CD4-positive, alpha-beta T cell (primary cell): ENCODE data around the gene MAP2K7. TPM values are rescaled to one million over a fixed set of nuclear protein-coding genes. Genes with fewer than 3 reads are reported as not detected.

ENCODE experiments used
- ATAC-seq: fragments of 200-7000 bp; cut with Tn5 transposase; one replicate; pipeline ENCODE4 v1.10.0; 2022; ENCODE audit warnings: mild to moderate bottlenecking; ENCODE audit not compliant: poor library complexity
- CTCF ChIA-PET: fragments of 350-600 bp; sonication (Branson Sonifier 250); formaldehyde crosslinking; loops from one replicate; lab custom pipeline; 2021; ENCODE audit warnings: antibody characterized with exemption, inconsistent platforms; lab: Charles Lee
- POLR2A ChIA-PET: fragments of 350-600 bp; sonication (Branson Sonifier 250); formaldehyde crosslinking; loops from one replicate; lab custom pipeline; 2021; ENCODE audit warnings: antibody characterized with exemption, inconsistent platforms; lab: Charles Lee
- DNase-seq, 14 experiments: peaks; one replicate each; pipeline ENCODE4 v3.0.0-alpha.2; 2013 to 2020; ENCODE audit warnings: mixed read lengths in 2 of 14
- H3K27ac ChIP-seq, 2 donors: one replicate each; pipeline versions ENCODE4 v1.5.1 to v1.7.0; 2013; ENCODE audit warnings: low read length in 2 of 2, low read depth in 1 of 2, mild to moderate bottlenecking in 1 of 2
- H3K27me3 ChIP-seq, 2 experiments: 1 replicate in 1 of 2; 2 replicates in 1 of 2; pipeline versions ENCODE4 v1.6.1 to v1.7.0; 2013; ENCODE audit warnings: low read length in 2 of 2, control low read depth in 1 of 2, mild to moderate bottlenecking in 1 of 2, moderate library complexity in 1 of 2; ENCODE audit not compliant: insufficient read depth in 2 of 2, control insufficient read depth in 1 of 2
- H3K36me3 ChIP-seq: one replicate; pipeline ENCODE4 v1.6.1; 2013; ENCODE audit warnings: low read length, control low read depth; ENCODE audit not compliant: insufficient read depth
- H3K4me1 ChIP-seq: one replicate; pipeline ENCODE4 v1.6.1; 2013; ENCODE audit warnings: low read length, control low read depth; ENCODE audit not compliant: insufficient read depth
- H3K4me3 ChIP-seq: one replicate; pipeline ENCODE4 v1.5.1; 2013; ENCODE audit warnings: mild to moderate bottlenecking, low read length, moderate library complexity
- H3K9me3 ChIP-seq, 2 experiments: 1 replicate in 1 of 2; 2 replicates in 1 of 2; pipeline versions ENCODE4 v1.6.1 to v1.7.0; 2013; ENCODE audit warnings: low read length in 2 of 2, mild to moderate bottlenecking in 2 of 2, control low read depth in 1 of 2, moderate library complexity in 1 of 2; ENCODE audit not compliant: control insufficient read depth in 1 of 2, insufficient read depth in 1 of 2
- H3K27ac Mint-ChIP-seq: one replicate; pipeline ENCODE4 v1.8.0; 2020; ENCODE audit warnings: mixed read lengths
- H3K27me3 Mint-ChIP-seq: one replicate; pipeline ENCODE4 v1.8.0; 2021; ENCODE audit warnings: mixed read lengths
- H3K36me3 Mint-ChIP-seq: one replicate; pipeline ENCODE4 v1.8.0; 2021; ENCODE audit warnings: low read depth, mixed read lengths
- H3K4me1 Mint-ChIP-seq: one replicate; pipeline ENCODE4 v1.8.0; 2021; ENCODE audit warnings: low read depth, mixed read lengths
- H3K4me3 Mint-ChIP-seq: one replicate; pipeline ENCODE4 v1.8.0; 2020; ENCODE audit warnings: mild to moderate bottlenecking, mixed read lengths
- H3K9me3 Mint-ChIP-seq: one replicate; pipeline ENCODE4 v1.8.0; 2020; ENCODE audit warnings: mixed read lengths
- CTCF ChIP-seq: fragments of 200-600 bp; IDR thresholded peaks from one replicate; pipeline ENCODE4 v1.8.0; 2022; ENCODE audit warnings: antibody characterized with exemption, mild to moderate bottlenecking
- intact Hi-C, 2 experiments: fragments of 100-400 bp; cut with DNase I in 1 of 2; cut with micrococcal nuclease in 1 of 2; formaldehyde crosslinking; loops; one replicate each; pipeline versions ENCODE4 v1.15.1 to v1.9.0; 2023 to 2025; cut with DNase I, micrococcal nuclease
- total RNA-seq, 174 experiments: library from RNA in 2 of 174; stranded (reverse) in 2 of 174; gene quantifications; one replicate each; pipeline ENCODE4 v1.2.3 and lab custom pipeline; 2021 to 2026

Gene MAP2K7
- total RNA-seq, 2 experiments from 2014 or later = 81.7 to 82.3 TPM

- H3K36me3 Mint-ChIP-seq = peaks cover 46% of the 10 kb centered on the region
- DNase-seq (no peak), ATAC-seq (no peak)
- ChIA-PET CTCF (no interaction called here), POLR2A (interaction anchor here (1.0 to 1.6 kb wide), 2 partner anchors 11 to 40 kb away, joined by 3 to 6 read pairs; partner anchors contain the start of gene SNAPC2)
- no peak overlapping the region for H3K4me3 Mint-ChIP-seq
- Histone ChIP-seq H3K9me3 (no peaks in the 10 kb centered on the region), H3K27me3 (no peaks in the 10 kb centered on the region), H3K36me3 (peaks cover 62% of the 10 kb centered on the region), H3K4me3 (no peak overlapping the region), H3K27ac (no peak overlapping the region), H3K4me1 (peaks cover 45% of the 10 kb centered on the region)
- intact Hi-C loops = loop anchor here in 1 of 2 experiments (10.0 kb wide), 1 partner anchor 374 kb away; the partner anchor contains the start of gene PNPLA6
- no peaks in the 10 kb centered on the region for H3K9me3 Mint-ChIP-seq
- H3K27me3 Mint-ChIP-seq = no peaks in the 10 kb centered on the region
- TF ChIP-seq CTCF = no peak
- no peak overlapping the region for H3K27ac Mint-ChIP-seq
- H3K4me1 Mint-ChIP-seq = peaks cover 19% of the 10 kb centered on the region
Observed at GRCh38 chr19:7908742-7909461, 5.2 kb downstream of the MAP2K7 start.

GRCh38 chr19:7909471-7910067 is 5.9 kb downstream of the MAP2K7 start:
- H3K4me1 Mint-ChIP-seq = peaks cover 15% of the 10 kb centered on the region
- no peaks in the 10 kb centered on the region for H3K27me3 ChIP-seq
- ChIA-PET CTCF (no interaction called here), POLR2A (no interaction called here)
- intact Hi-C loops = loop anchor here in 1 of 2 experiments (10.0 kb wide), 1 partner anchor 375 kb away; the partner anchor contains the start of gene PNPLA6
- H3K27ac Mint-ChIP-seq = no peak overlapping the region
- no peak for ATAC-seq
- TF ChIP-seq CTCF = no peak
- peak in 1 of 14 experiments; percentile 19 for DNase-seq
- H3K4me3 Mint-ChIP-seq = no peak overlapping the region
- H3K9me3 ChIP-seq = no peaks in the 10 kb centered on the region
- H3K27me3 Mint-ChIP-seq = no peaks in the 10 kb centered on the region
- peaks cover 40% of the 10 kb centered on the region for H3K4me1 ChIP-seq
- no peak overlapping the region for H3K27ac ChIP-seq
- H3K36me3 ChIP-seq = peaks cover 62% of the 10 kb centered on the region
- H3K36me3 Mint-ChIP-seq = peaks cover 42% of the 10 kb centered on the region
- no peaks in the 10 kb centered on the region for H3K9me3 Mint-ChIP-seq
- H3K4me3 ChIP-seq = no peak overlapping the region

- ChIA-PET POLR2A (no interaction called here), CTCF (no interaction called here)
- H3K4me1 Mint-ChIP-seq = peaks cover 9% of the 10 kb centered on the region
- Histone ChIP-seq H3K36me3 (peaks cover 62% of the 10 kb centered on the region), H3K27ac (no peak overlapping the region), H3K9me3 (no peaks in the 10 kb centered on the region), H3K4me3 (no peak overlapping the region), H3K27me3 (peaks cover 4% of the 10 kb centered on the region in 2 experiments), H3K4me1 (peaks cover 32% of the 10 kb centered on the region)
- no peak overlapping the region for H3K4me3 Mint-ChIP-seq
- no peak for TF ChIP-seq CTCF
- no peak for ATAC-seq
- H3K36me3 Mint-ChIP-seq = peaks cover 34% of the 10 kb centered on the region
- H3K27ac Mint-ChIP-seq = no peak overlapping the region
- intact Hi-C loops = no loop called here
- peak in 1 of 14 experiments; percentile 43 for DNase-seq
- no peaks in the 10 kb centered on the region for H3K9me3 Mint-ChIP-seq
- H3K27me3 Mint-ChIP-seq = peaks cover 9% of the 10 kb centered on the region
Observed at GRCh38 chr19:7910321-7911161, 6.9 kb downstream of the MAP2K7 start.
